HG03457 (cell line): Measurements from ENCODE around the gene ZNF883.
"Not testable (repeated sequence)": the region's sequence is repeated elsewhere in the genome, so short reads cannot be mapped to it uniquely, and the experiment has no call there.

Experiments used
- ATAC-seq: cut with Tn5 transposase; IDR thresholded peaks from one replicate; pipeline ENCODE4 v1.9.1; 2021; ENCODE audit warnings: moderate number of reproducible peaks; ENCODE audit not compliant: unreplicated experiment

Gene ZNF883

DNA sequence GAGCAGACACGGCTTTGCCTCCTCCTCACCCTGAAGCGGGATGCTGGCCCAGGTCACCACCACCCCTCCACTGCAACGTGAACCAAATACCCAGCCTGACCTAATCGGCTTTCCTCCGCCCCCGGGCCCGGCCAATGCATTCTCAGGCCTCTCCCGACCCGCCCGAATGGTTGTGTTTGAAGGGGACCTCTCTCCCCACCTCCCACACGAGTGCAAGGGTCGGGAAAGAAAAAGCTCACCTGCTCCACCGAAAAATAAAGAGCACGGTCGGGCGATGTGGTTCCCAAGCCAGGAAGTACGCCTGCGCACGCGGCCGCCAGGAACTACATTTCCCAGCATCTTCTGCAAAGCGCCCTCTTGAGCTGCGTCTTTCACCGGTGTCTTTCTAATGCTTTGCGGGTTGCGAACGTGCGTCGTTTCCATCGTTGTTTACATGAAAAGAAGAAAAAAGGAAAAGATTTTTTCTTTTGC lies at the start of gene ZNF883:
ZNF883 (minus strand) TSS at position 282 of the 471 bp plus-strand sequence.
- ATAC-seq: no peak

DNA sequence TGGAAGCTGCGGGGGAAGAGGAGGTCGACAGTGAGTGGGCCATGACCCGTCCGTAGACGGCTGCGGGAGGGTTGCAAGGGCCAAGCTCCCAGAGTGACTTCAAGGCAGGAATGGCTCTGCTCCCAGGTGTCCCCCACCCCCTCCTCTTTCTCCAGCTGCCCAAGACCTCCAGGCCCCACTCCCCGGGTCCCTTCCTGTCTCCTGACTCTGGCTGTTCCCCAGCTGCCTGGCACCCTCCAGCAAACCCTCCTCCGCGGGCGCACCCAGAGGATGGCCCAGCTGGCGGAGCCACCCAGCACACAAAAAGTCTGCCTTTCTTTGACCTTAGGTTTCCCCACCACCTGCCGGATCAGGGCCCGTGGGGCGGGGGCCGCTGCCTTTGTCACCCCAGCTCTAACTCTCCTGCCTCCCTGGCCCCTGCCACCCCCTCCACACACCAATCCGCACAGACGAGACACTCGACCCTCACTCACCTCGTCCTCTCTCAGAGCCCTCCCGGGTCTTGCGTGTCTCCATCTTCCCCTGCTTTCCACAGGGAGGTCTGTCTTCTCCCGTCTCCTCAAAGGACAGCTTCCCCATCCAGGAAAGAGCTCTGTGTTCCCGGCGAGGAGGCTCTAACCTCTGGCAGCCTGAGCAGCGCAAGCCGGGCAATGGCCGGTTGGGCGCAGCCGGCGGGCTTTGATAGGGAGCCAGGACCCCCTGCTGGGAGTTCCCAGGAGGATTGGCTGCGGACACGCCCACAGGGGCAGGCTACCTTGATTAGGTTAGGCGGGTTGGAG lies 49.3 kb upstream of the ZNF883 start:
- not testable (repeated sequence) for ATAC-seq

DNA sequence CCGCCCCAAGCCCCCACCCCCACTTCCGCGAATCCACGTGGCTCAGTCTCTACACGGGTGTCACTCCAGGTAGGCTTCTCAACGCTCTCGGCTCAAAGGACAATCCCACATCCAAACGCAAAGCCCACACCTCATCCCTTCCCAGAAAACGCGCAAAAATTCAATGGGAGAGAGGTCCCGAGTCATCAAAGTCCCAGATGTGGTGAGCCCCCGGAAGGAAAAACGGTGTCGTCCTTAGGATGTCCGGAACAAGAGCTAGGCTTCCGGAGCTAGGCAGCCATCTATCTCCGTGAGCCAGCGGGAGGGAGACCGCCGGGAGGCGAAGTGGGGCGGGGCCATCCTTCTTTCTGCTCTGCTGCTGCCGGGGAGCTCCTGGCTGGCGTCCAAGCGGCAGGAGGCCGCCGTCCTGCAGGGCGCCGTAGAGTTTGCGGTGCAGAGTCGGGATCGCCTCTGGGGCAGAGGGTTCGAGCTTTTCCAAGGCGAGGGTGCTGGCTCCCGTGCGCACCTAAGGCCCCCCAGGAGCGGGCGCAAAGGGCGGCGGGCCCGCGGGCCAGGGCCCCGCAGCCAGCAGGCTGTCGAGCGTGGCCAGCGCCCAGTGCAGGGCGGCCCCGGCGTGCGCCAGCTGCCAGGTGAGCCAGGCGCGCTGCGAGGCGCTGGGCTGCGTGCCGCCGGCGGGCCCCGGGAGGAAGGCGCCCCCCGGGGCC lies 47.7 kb upstream of the ZNF883 start:
- not testable (repeated sequence) for ATAC-seq

DNA sequence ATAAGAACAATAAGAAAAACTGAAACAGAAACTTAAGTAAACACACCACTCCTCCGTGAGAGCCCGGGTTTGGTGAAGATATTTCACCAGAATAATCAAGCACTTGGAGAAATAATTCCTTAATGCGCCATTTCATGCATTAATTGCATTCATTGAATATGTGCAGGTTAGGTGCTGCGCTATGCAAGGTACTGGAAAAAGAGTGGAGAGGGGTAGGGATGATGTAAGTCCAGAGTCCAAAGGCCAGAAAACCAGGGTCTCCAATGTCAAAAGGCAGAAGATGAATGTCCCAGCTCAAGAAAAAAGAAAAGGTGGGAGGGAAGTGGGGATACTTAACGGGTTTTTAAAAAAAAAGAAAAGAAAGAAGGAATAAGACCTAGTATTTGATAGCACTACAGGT lies 45.2 kb upstream of the ZNF883 start:
- no peak for ATAC-seq

DNA sequence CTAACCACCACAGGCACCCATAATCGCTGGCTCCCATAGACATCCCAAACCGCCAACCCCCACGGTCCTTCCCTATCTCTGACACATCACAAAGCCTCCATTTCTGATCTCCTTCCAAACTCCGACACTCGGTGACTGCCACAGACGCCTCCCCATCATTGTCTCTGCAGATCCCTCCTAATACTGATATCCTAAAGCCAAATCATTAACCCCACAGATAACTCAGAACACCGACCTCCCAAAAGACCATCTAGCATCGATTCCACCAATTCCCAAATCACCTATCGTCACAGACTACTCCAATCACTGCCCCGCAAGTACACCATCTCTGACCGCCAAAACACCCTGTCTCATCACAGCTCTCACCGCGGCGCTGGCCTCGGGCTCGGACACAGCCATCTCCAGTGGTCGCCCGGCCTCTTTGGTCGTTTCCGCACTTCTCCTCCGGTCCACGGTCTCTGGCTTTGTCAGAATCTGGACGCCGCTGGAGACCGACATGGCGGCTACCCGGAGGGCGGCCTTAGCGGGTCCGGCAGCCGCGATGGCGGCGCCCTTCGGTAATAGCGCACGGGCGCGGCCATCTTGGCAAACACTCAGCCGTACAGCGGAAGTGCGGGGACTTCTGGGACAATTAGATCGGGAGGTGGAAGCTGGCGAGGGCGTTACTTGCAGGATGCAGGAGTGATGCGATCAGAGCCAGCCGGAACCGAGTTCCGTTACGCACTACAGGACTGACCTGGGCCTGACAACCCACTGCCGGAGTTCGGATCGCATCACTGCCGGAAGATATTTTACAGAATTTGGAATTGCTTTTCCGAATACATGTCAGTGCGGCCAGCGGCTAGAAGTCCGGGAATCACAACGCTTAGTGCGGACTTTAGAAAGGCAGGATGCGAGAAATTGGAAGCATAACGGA lies 44.5 kb upstream of the ZNF883 start, which contains the start of gene ZFP37:
ZFP37 (minus strand) TSS at position 534 of the 916 bp plus-strand sequence; CDS start at position 498, 36 bp downstream.
- ATAC-seq: peak; percentile 94

DNA sequence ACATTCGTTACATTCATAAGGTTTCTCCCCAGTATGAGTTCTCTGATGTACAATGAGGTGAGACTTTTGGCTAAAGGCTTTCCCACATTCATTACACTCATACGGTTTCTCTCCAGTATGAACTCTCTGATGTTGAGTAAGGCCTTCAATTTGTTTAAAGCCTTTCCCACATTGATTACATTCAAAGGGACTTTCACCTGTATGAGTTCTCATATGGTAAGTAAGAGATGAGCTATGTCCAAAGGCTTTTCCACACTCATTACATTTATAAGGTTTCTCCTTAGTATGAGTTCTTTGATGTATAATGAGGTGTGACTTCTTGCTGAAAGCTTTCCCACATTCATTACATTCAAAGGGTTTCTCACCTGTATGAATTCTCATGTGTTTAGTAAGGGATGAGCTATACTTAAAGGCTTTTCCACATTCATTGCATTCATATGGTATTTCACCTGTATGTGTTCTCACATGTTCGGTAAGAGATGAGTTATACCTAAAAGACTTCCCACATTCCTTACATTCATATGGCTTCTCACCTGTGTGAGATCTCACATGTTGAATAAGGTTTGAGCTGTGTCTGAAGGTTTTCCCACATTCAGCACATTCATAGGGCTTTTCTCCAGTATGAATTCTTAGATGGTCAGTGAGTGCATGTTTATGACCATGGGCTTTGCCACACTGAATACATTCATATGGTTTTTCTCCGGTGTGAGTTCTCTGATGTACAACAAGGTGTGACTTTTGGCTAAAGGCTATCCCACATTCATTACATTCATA lies 31.1 kb upstream of the ZNF883 start:
- no peak for ATAC-seq

DNA sequence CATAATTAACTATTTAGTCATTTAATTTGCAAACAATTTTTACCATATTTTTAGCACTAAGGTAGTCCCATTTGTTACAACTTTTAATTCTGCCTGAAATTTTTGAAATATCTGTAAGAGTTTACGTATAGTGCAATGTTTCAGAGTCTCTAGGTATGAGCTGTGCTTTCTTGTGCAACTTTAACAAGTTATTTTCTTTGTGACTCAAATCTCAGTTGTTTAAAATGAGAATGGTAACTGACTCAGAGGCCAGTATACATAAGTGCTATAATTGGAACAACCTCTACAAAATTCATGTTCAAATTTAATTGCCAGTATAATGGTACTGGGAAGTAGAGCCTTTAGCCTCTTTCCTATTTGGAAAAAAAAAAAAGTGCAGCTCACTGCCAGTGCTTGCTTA lies 14.2 kb upstream of the ZNF883 start:
- no peak for ATAC-seq

DNA sequence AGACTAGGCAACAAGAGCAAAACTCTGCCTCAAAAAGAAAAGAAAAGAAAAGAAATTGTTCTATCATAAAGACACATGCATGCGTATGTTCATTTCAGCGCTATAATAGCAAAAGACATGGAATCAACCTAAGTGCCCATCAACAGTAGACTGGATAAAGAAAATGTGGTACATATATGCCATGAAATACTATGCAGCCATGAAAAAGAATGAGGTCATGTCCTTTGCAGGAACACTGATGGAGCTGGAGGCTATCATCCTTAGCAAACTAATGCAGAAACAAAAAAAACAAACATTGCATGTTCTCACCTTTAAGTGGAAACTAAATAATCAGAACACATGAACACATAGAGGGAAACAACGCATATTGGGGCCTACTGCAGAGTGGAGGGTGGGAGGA lies 6.3 kb upstream of the ZNF883 start:
- ATAC-seq: no peak

DNA sequence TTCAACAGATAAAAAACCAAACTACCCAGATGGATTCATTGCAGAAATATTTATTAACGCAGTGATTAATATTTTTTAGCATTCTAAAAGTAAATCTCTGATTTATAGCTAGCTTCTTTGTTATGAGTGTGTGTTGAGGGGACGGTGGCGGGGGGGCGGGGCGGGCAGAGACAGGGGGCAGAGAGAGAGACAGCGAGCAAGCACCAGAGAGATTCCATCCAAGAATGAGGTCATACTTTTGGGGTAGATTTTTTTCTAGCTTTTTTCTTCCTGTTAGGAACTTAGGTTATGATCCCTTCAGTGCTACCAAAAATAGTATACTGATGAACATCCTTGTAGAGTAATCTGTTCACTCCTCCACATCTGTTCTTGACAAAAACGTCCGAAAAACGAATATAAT lies 500 bp upstream of the ZNF883 start:
- ATAC-seq: no peak

DNA sequence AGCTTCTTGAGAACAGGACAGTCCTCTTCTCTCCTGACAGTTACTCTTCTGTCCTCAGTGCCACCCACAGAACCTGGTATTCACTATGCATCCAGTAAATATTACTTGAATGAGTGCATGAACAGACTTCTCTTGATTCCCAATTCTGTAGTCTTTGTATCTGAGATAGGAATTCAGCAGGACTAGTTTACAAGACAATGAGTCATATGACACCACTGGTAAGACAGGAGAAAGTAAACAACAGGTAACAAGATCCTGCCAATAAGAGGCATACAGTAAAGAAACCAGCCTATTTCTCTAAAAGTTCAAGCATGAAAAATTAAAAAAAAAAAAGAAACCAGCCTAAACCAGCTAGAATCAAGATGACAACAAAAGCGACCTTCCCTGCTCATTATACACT lies 6.2 kb downstream of the ZNF883 start:
- ATAC-seq: no peak

DNA sequence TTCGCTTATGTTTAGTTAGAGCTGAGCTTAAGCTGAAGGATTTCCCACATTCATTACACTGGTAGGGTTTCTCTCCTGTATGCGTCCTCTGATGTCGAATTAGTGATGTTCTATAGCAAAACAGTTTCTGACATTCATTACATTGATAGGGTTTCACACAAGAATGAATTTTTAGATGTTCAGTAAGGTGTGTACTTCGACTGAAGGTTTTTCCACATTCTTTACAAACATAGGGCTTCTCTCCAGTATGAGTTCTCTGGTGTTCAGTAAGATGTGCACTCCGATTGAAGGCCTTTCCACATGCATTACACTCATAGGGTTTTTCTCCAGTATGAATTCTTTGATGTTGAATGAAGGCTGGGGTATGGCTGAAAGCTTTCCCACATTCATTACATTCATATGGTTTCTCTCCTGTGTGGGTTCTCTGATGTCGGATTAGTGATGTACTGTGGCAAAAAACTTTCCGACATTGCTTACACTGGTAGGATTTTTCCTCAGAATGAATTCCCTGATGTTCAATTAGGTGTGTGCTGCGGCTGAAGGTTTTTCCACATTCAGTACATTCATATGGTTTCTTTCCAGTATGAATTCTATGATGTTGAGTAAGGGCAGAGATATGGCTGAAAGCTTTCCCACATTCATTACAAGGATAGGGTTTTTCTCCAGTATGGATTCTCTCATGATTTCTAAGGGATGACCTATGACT lies 14.6 kb downstream of the ZNF883 start:
- no peak for ATAC-seq

DNA sequence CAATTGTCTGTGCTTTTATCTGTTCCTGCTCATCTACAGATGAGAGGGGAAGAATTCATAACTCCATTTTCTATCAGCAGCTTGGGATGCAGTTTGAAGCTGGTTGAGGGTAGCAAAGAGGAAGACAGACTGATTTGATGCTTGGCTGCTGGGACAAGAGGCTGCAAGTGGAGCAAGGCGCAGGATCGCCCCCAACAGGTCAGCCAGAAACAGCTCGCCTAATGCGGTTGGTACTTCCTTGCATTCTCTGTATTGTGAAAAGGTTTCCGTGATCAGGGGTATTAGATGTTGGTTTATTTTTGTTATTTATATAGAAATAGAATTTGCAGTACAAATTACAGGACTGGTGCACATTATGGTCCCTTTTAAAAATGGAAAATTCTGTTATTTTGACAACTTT lies 40.6 kb downstream of the ZNF883 start:
- ATAC-seq: no peak

DNA sequence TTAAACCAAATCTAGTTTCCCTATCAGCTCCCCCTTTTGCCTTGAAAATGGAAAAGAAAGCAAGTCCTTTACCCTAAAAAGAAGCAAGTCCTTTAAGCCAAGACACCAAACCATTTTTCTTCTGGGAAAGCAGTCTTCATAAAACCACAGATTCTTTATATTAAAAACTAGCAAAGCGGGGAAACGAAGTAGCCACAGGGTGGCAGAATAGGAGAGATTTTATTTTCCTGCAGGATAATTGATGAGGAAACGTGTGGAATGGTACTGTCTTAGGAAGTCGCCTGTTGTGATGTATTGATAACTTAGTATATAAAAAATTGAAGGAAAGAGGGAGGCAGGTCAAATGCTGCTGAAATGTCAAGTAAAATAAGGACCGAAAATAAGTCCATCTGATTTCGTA lies 41.1 kb downstream of the ZNF883 start:
- no peak for ATAC-seq

DNA sequence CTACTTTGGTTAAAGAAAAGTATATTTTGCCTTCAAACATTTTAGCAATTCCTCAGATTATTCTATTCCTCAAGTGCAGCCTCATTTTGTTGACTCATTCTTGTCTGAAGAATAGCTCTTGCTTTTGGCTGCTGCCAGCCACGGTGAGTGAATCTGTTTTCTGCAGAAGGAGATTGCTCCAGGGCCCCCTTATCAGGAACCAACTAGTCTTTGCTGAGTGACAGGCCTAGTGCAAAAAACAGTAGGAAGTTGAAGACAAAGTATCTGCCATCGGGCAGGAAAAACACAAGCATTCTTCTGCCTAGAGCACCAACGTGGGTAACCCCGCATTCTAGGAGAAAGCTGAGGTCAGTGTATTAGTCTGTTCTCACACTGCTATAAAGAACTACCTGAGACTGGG lies 42.3 kb downstream of the ZNF883 start:
- no peak for ATAC-seq

DNA sequence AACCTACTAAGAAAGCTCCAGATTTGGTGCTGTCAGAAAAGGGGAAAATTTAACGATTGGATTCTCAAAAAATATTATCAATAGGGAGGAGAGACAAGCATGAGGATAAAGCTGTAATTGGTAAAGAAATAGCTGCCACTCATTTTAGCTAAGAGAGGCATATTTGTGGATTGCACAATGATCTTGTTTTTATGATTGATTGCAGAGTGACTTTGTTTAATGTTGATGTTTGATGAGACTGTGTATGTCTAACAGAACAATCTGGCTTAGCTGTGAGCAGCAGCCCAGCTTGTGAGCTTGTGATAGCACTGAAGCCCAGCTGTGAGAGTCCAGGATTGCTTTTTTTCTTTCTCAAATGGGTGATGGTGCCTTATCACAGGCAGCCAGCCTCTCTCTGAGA lies 56.4 kb downstream of the ZNF883 start:
- ATAC-seq: no peak

DNA sequence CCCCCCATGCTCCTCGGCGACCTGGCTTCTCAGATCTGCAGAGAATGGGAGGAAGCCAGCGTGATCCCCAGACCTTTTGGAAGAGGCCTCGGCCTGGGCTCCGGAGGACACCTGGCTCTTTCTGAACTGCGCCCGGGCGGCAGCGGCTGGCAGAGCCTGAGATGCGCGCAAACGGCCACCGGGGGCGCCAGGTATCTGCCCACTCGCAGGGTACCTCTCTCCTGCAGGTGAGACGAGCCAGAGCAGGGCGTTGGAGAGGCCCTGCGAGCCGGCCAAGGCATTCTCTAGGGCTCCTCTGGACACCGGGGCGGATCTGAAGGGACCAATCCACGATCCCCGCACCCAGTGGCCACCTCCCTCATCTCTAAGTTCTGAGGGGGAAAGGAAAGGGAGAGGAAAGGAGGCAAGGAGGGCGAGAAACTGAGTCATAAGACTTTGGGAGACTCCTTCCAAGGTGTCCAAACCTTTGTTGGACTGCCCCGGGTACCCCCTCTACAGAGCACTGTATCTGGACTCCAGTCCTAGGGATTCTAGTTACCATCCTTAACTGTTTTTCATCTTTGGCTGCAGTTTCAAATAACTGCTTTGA lies 66.3 kb downstream of the ZNF883 start:
- ATAC-seq: no peak

DNA sequence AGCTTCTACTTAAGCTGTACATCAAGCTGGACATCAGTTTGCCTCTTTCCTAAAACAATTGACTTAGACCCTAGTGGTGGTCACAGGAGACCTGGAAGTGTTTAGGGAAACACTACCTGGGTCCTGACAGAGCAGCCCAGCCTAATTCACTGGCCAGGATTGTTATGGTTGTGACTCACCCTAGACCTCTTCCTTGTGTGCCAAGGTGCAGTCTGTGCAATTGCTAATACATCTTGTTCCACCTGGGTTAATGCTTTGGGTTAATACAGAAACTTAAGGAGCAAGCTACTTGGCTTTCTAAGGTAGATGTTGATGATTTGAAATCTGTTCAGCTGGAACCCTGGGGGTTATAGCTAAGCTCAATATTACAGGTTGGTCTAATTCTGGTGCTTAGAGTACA lies 72.6 kb downstream of the ZNF883 start:
- no peak for ATAC-seq

DNA sequence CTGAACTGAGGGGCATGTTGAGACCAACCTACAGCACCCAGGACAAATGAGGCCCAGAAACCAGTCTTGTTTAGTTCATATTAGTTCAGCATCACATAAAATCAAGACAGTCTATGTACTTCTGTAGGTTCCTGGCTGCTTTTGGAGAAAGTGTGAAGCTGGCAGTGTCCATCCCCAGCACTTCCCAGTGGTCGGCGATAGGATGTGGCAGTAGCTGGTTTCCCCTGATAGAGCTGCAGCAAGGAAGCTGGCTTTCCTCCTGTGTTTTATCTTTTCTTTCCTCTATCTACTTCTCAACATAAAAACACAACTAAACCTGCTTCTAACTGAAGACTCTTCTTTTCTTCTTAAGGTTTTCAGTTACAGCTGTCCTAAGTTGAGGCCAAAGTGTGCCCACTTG lies 78.3 kb downstream of the ZNF883 start:
- ATAC-seq: no peak

DNA sequence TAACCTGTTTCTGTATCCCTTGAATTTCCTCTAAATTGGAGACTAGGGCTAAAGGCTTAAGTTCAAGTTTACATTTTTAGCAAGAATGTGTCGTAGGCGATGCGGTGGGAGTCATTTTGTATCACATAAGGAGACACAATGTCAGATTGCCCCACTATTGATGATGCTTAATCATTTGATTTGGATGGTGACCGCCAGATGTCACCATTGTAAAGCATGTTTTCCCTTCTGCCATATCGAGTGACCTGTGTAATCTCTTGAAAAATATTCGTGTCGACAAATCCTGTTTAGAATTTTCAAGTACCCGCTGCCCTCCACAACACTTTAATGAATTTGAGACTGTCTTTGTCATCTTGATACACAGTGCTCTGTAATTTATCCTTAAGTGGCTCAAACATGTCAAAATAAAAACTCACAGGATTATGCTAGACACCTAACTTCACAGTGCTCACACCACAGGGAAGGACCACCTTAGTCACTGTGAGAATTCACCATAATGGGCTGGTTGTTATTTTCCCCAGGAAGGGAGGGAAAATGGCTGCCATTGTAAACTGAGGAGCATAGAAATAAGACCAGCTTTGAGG lies 86.8 kb downstream of the ZNF883 start:
- no peak for ATAC-seq
